Neuron (in vitro differentiated cells): ENCODE measurements around the gene PTPRN.
A peak's percentile ranks its signal among the peaks of the same experiment; 100 is the strongest.

Source experiments
- H2AFZ ChIP-seq: one replicate; pipeline ENCODE4 v1.6.1; 2013; ENCODE audit warnings: low read depth, mild to moderate bottlenecking, inconsistent platforms, low read length, moderate library complexity
- H3K27me3 ChIP-seq: one replicate; pipeline ENCODE4 v1.6.1; 2013; ENCODE audit warnings: low read length; ENCODE audit not compliant: insufficient read depth
- H3K36me3 ChIP-seq: one replicate; pipeline ENCODE4 v1.6.1; 2013; ENCODE audit warnings: low read length; ENCODE audit not compliant: insufficient read depth
- H3K4me1 ChIP-seq: one replicate; pipeline ENCODE4 v1.6.1; 2013; ENCODE audit warnings: low read length; ENCODE audit not compliant: insufficient read depth
- H3K4me3 ChIP-seq: 2 replicates; pipeline ENCODE4 v1.5.1; 2013; ENCODE audit warnings: mild to moderate bottlenecking, low read length, moderate library complexity
- H3K9me3 ChIP-seq: one replicate; pipeline ENCODE4 v1.6.1; 2013; ENCODE audit warnings: low read length

PTPRN gene

GRCh38 chr2:219309278-219309677 lies at the start of gene PTPRN:
Gene PTPRN (minus strand): TSS chr2:219309401. CDS start chr2:219309332, 69 bp downstream.
- Histone ChIP-seq H3K27me3 (peaks cover 19% of the 10 kb centered on the region), H3K4me1 (peaks cover 13% of the 10 kb centered on the region), H3K4me3 (peak within 1 kb of the TSS; percentile 40), H3K36me3 (no peaks in the 10 kb centered on the region), H2AFZ (no peak within 1 kb of the TSS), H3K9me3 (no peaks in the 10 kb centered on the region)

- Histone ChIP-seq H3K9me3 (no peaks in the 10 kb centered on the region), H3K27me3 (peaks cover 37% of the 10 kb centered on the region), H3K4me1 (no peaks in the 10 kb centered on the region), H3K36me3 (no peaks in the 10 kb centered on the region), H2AFZ (no peak overlapping the region), H3K4me3 (peak overlapping the region; percentile 6)
Observed at GRCh38 chr2:219358170-219359075, 49.2 kb upstream of the PTPRN start.

GRCh38 chr2:219356834-219357233 lies 47.6 kb upstream of the PTPRN start:
- Histone ChIP-seq H3K36me3 (no peaks in the 10 kb centered on the region), H3K4me1 (peaks cover 2% of the 10 kb centered on the region), H3K27me3 (peaks cover 37% of the 10 kb centered on the region), H3K9me3 (no peaks in the 10 kb centered on the region), H3K4me3 (no peak overlapping the region), H2AFZ (no peak overlapping the region)

- H3K9me3 ChIP-seq: no peaks in the 10 kb centered on the region
- H2AFZ ChIP-seq: no peak overlapping the region
- no peak overlapping the region for H3K4me3 ChIP-seq
- H3K36me3 ChIP-seq: no peaks in the 10 kb centered on the region
- H3K4me1 ChIP-seq: peaks cover 22% of the 10 kb centered on the region
- H3K27me3 ChIP-seq: peaks cover 32% of the 10 kb centered on the region
Observed at GRCh38 chr2:219354582-219354981, 45.4 kb upstream of the PTPRN start.

- peaks cover 19% of the 10 kb centered on the region for H3K27me3 ChIP-seq
- H3K4me3 ChIP-seq: no peak overlapping the region
- H3K36me3 ChIP-seq: no peaks in the 10 kb centered on the region
- H3K9me3 ChIP-seq: no peaks in the 10 kb centered on the region
- H3K4me1 ChIP-seq: peaks cover 22% of the 10 kb centered on the region
- no peak overlapping the region for H2AFZ ChIP-seq
Observed at GRCh38 chr2:219353129-219353528, 43.9 kb upstream of the PTPRN start.

- no peaks in the 10 kb centered on the region for H3K36me3 ChIP-seq
- H3K9me3 ChIP-seq: no peaks in the 10 kb centered on the region
- no peak overlapping the region for H2AFZ ChIP-seq
- peaks cover 13% of the 10 kb centered on the region for H3K27me3 ChIP-seq
- H3K4me1 ChIP-seq: peaks cover 22% of the 10 kb centered on the region
- no peak overlapping the region for H3K4me3 ChIP-seq
Observed at GRCh38 chr2:219352448-219353023, 43.3 kb upstream of the PTPRN start.

GRCh38 chr2:219350710-219351221 lies 41.6 kb upstream of the PTPRN start:
- Histone ChIP-seq H3K27me3 (peaks cover 8% of the 10 kb centered on the region), H3K9me3 (no peaks in the 10 kb centered on the region), H2AFZ (no peak overlapping the region), H3K36me3 (no peaks in the 10 kb centered on the region), H3K4me1 (peaks cover 22% of the 10 kb centered on the region), H3K4me3 (no peak overlapping the region)

GRCh38 chr2:219350215-219350614 lies 41.0 kb upstream of the PTPRN start:
- Histone ChIP-seq H3K9me3 (no peaks in the 10 kb centered on the region), H3K36me3 (no peaks in the 10 kb centered on the region), H3K4me1 (peaks cover 22% of the 10 kb centered on the region), H2AFZ (no peak overlapping the region), H3K27me3 (peaks cover 11% of the 10 kb centered on the region), H3K4me3 (no peak overlapping the region)

GRCh38 chr2:219344751-219345430 lies 35.7 kb upstream of the PTPRN start:
- Histone ChIP-seq H3K4me3 (no peak overlapping the region), H3K9me3 (no peaks in the 10 kb centered on the region)

GRCh38 chr2:219335373-219335786 lies 26.2 kb upstream of the PTPRN start:
- H3K4me1 ChIP-seq: peaks cover 16% of the 10 kb centered on the region
- H3K4me3 ChIP-seq: no peak overlapping the region
- H2AFZ ChIP-seq: no peak overlapping the region
- peaks cover 40% of the 10 kb centered on the region for H3K27me3 ChIP-seq
- H3K36me3 ChIP-seq: no peaks in the 10 kb centered on the region
- no peaks in the 10 kb centered on the region for H3K9me3 ChIP-seq

More at GRCh38 chr2:219344751-219345430, 35.7 kb upstream of the PTPRN start:
- Histone ChIP-seq H2AFZ (no peak overlapping the region), H3K4me1 (peaks cover 1% of the 10 kb centered on the region), H3K27me3 (peaks cover 6% of the 10 kb centered on the region), H3K36me3 (no peaks in the 10 kb centered on the region)

GRCh38 chr2:219334076-219334475 lies 24.9 kb upstream of the PTPRN start:
- no peak overlapping the region for H3K4me3 ChIP-seq
- no peaks in the 10 kb centered on the region for H3K9me3 ChIP-seq
- H3K36me3 ChIP-seq: no peaks in the 10 kb centered on the region
- H3K27me3 ChIP-seq: peaks cover 49% of the 10 kb centered on the region
- H2AFZ ChIP-seq: no peak overlapping the region
- H3K4me1 ChIP-seq: peaks cover 16% of the 10 kb centered on the region

GRCh38 chr2:219332542-219332941 lies 23.3 kb upstream of the PTPRN start, which contains the start of gene RESP18:
Gene RESP18 (minus strand): TSS chr2:219332744.
- H2AFZ ChIP-seq: no peak within 1 kb of the TSS
- H3K27me3 ChIP-seq: peaks cover 58% of the 10 kb centered on the region
- H3K9me3 ChIP-seq: no peaks in the 10 kb centered on the region
- no peak within 1 kb of the TSS for H3K4me3 ChIP-seq
- H3K4me1 ChIP-seq: peaks cover 16% of the 10 kb centered on the region
- no peaks in the 10 kb centered on the region for H3K36me3 ChIP-seq
